HG03039 (cell line): ENCODE results near the gene NSFL1C.
A peak's percentile ranks its signal among the peaks of the same experiment; 100 is the strongest.
"Not testable (repeated sequence)": the region's sequence is repeated elsewhere in the genome, so short reads cannot be mapped to it uniquely, and the experiment has no call there.

Experiments used
- ATAC-seq: cut with Tn5 transposase; IDR thresholded peaks from one replicate; pipeline ENCODE4 v1.9.1; 2021; ENCODE audit warnings: mild to moderate bottlenecking, moderate library complexity; ENCODE audit not compliant: unreplicated experiment

NSFL1C gene

DNA sequence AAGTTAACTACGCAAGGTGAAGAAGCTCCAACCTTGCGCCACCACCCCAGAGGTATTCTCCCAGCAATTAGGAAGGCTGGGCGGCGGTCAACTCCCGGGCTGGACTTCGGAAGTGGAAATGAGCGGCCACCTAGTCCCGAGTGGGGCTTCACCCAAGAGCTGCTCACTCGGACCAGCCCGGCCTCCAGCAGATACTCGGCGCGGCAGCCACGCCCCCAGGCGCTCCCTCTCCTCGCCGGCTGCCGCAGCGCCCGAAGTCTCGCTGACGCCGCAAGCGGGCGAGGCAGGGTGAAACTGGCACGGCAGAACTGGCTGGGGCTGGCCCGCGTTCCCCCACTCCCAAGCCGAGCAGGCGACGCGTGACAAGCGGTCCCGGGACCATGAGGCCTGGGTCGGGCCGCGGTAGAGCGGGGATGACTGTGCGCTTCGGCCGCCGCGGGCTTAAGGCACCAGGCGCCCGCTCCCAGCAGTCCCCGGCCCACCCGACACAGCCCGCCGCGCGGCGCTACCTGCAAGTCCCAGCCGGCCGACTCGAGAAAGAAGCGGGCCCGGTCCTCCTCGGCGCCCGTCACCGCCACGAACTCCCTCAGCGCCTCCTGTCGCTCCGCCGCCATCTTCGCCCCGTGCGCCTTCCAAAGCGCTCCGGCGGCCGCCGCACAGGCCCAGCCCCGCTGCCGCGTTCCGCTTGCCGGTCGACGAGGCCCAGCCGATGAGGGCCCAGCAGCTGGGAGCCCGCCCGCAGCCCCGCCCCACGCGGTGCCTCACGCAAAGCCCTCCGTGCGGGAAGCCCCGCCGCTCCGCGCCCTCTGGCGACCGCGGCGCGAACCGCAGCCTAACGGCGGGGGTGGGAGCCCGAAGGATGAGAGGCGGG lies at the start of gene NSFL1C:
NSFL1C (minus strand) TSS at position 639 of the 871 bp plus-strand sequence; CDS start at position 614, 25 bp downstream.
- peak; percentile 87 for ATAC-seq

DNA sequence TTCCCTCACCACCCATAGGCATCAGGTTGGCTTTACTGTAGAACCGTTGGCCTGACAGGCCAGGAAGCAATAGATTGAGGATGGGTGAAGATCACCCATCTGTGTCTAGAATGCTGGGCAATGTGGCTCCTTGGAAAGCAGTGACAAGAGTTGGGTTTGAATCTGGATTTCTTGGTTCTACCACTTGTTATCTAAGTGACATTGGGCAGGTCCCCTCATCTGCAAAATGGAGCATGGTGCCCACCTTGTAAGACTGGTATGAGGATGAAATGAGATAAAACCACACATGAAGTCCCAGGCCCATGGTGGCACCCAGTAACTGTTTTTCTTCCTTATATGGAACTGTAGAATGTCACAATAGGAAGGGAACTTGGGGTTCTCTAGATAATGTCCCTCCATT lies 47.2 kb upstream of the NSFL1C start:
- no peak for ATAC-seq

- no peak for ATAC-seq
These were observed 42.6 kb upstream of the NSFL1C start for GRCh38 chr20:1509237-1509636.

- ATAC-seq, result no peak
These were observed 41.9 kb upstream of the NSFL1C start for GRCh38 chr20:1508574-1508973.

GRCh38 chr20:1507276-1507675 lies 40.6 kb upstream of the NSFL1C start:
- ATAC-seq, result no peak

GRCh38 chr20:1505871-1506270 lies 39.2 kb upstream of the NSFL1C start:
- no peak for ATAC-seq

DNA sequence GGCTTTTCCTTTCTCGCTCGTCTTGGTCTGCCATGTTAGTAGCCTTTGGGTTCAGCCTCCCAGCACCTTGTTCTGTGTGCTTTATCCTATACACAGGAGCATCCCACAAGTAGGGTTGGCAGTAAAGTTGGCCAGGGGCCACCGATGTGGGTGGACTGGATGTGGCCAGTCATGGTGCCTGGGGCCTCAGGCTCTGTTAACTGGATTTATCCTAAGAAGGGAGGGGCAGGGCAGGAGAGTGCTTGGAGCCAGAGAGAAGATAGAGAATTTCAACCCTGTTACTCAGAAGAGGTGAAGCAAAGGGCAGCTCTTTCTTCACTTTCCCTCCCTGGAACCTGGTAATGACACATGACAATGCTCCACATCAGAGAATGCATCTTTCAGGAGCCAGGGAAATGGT lies 38.7 kb upstream of the NSFL1C start:
- no peak for ATAC-seq

- peak; percentile 93 for ATAC-seq
These were observed 37.0 kb upstream of the NSFL1C start for GRCh38 chr20:1503564-1504227.

GRCh38 chr20:1500496-1500895 lies 33.8 kb upstream of the NSFL1C start:
- ATAC-seq, result no peak

DNA sequence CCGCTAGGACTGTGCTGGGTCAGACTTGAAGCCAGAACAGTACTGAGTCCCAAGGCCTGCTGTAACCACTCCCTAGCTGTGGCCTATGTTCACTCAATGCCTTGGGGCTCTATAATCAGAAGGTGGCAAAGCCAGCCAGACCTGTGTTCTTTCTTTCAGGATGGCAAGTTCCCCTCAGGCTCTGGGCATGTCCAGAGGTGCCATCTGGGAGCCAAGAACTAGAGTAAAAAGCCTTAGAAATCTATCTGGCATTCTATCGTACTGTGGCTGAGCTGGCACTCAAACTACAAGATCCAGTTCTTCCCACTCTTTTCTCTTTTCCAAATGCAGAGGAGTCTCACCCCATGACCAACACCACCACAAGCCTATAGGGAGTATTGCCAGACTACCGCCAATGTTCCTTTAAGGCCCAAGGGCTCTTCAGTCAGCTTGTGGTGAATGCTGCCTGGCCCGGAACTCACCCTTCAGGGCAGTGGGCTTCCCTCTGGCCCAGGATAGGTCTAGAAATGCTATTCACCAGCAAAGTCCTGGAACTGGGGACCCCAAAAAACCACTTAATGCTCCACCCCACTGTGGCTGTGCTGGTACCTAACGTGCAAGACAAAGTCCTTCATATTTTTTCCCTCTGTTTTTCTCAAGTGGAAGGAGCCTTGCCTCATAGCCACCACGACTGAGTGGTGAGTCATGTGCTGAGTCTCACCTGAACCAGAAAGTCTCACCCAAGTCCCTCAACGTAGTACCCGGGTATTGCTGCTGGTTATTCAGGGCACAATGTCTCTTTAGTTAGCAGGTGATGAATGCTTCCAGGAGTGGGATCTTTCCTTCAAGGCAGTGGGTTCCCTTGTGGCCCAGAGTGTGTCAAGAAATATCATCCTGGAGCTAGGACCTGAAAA lies 33.1 kb upstream of the NSFL1C start:
- no peak for ATAC-seq

DNA sequence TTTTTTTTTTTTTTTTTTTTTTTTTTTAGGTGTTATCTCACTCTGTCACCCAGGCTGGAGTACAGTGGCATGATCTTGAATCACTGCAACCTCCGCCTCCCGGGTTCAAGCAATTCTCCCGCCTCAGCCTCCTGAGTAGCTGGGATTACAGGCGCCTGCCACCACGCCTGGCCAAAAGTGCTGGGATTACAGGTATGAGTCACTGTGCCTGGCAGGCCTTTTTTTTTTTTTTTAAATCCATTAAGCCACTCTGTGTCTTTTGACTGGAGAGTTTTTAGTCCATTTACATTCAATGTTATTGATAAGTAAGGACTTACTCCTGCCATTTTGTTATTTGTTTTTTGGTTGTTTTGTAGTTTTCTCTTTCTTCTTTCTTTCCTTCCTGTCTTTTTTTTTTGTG lies 30.7 kb upstream of the NSFL1C start:
- not testable (repeated sequence) for ATAC-seq

DNA sequence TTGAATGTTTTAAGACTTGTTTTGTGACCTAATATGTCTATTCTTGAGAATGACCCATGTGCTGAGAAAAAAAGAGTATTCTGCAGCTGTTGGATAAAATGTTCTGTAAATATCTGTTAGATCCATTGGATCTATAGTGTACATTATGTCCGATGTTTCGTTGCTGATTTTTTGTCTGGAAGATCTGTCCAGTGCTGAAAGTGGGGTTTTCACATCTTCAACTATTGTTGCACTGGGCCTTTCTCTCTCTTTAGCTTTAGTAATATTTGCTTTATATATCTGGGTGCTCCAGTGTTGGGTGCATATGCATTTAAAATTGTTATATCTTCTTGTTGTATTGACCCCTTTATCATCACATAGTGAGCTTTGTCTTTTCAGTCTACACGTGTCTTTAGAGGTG lies 30.3 kb upstream of the NSFL1C start:
- no peak for ATAC-seq

GRCh38 chr20:1494436-1494835 lies 27.8 kb upstream of the NSFL1C start:
- no peak for ATAC-seq

DNA sequence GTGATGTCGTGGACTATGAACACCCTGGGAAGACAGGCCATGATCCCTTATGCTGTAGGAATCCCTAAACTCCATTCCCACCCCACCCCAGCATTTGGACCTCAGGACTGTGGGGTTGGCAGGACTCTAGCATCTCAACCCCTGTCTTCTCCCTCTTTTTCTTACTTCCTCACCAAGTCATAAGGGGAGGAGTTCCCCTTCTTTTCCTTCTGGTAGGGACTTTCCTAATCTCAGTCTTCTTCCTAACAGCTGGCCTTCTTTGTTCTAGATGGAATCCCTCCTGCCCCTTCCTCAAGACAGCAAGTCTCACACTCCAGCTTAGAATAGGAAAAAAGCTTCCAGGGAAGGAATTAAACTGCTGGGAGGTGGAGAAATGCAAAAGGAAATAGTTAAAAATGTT lies 26.9 kb upstream of the NSFL1C start:
- ATAC-seq, result no peak

DNA sequence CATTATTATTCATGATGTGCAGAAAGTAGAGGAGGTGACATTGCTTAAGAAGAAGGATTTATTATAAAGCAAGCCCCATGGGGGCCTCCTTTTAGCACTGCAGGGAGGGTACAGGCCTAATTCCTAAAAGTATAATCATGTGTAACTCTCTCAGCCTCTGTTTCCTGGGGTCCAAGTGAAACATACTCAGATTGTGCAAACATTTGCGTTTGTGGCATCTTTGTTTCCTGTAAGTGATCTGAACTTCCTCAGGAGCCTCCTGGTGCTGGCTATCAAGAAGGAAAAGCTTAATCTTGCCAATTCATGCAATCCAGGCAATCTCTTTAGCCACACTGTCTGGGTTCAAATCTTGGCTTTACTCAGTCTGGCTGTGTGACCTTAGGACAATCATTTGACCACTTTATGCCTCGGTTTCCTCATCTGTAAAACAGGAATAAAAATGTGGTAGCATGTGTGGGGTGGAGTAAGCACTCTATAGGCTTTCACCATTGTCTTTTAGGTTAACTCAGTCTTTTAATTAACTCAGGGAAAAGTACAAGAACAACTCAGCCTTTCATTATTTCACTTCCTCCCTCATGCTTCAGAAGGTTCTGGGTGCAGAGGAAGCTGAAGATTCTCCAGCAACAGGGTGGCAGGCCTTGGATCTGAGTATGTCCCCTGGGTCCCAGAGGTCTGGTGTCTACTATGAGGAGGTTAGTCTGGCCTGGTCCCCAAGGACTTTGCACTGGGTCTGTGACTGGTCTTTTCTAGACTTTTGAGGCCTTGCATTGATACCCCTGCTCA lies 25.4 kb upstream of the NSFL1C start:
- ATAC-seq, result no peak

- no peak for ATAC-seq
These were observed 24.7 kb upstream of the NSFL1C start, which contains the start of gene SIRPB2 for GRCh38 chr20:1491281-1491840. Gene SIRPB2, minus strand, starts transcription at chr20:1491420. Its CDS starts 61 bp downstream, at chr20:1491359.

GRCh38 chr20:1490643-1491195 lies 24.1 kb upstream of the NSFL1C start:
- ATAC-seq, result no peak

DNA sequence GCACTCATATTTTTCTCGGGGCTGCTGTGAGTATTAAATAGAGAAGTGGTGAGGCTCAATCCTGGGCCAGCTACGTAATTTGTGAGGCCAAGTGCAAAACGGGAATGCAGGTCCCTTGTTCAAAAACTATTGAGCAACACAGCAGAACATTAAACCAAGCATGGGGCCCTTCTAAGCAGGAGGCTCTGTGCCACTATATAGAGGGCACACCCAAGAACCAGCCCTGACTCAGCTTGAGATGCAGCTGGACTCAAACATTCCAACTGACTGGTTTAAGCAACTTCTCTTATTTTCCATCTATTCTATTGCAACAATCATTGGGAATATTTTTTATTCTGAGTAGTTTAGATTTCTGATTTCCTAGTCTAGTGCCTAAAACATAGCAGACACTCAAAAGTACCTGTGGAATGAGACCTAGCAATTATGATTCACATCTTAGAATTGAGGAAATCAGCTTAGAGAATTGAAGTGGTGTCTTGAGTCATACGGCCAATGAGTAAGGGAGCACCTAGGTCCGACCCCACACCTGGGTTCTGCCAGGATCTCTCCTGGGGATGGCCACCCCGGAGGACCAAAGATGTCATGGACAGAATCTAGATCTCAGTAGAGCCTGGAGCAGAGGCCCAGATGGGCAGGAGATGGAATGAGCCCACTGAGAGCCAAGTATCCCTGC lies 23.3 kb upstream of the NSFL1C start:
- ATAC-seq, result no peak

DNA sequence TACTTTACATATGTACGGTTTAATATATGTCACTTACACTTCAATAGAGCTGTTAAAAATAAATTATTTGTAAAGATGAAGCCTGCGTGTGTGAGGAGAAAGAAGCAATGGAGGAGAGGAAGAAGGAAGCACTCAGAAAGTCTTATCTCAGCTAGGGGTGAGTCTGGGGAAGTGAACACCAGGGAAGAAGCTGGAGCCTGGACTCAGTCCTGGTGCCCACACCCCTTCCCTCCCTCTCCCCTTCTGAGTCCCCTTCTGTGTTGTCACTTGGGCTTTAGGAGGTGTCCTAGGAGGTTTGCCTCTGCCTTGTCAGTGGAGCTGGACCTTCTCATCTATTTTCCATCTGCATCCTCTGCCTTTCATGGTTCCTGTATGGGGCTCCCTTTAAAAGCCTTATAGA lies 22.7 kb upstream of the NSFL1C start:
- no peak for ATAC-seq
